Left ventricle myocardium superior (tissue), 1 donor: ENCODE results near the gene MYO1H. TPM values are rescaled to one million over a fixed set of nuclear protein-coding genes. Genes with fewer than 3 reads are reported as not detected.
A peak's percentile ranks its signal among the peaks of the same experiment; 100 is the strongest.
"Not testable (repeated sequence)": the region's sequence is repeated elsewhere in the genome, so short reads cannot be mapped to it uniquely, and the experiment has no call there.

Experiments used
- ATAC-seq: fragments of 200-7000 bp; cut with Tn5 transposase; one replicate; pipeline ENCODE4 v1.9.1; 2020; ENCODE audit warnings: mild to moderate bottlenecking, moderate library complexity
- DNase-seq: peaks from one replicate; pipeline ENCODE4 v3.0.0-alpha.2; 2020
- intact Hi-C: fragments of 100-400 bp; cut with micrococcal nuclease; formaldehyde crosslinking; loops from one replicate; pipeline ENCODE4 v1.11.0; 2022
- long read RNA-seq: library from polyadenylated mRNA; unstranded; transcript quantifications from one replicate; pipeline ENCODE4 v2.0.0, GENCODE V29; 2021
- total RNA-seq: library from RNA; stranded (reverse); fragmentation: NEBNext Ultra II Directional; extraction: Animal tissue kit (Norgen Biotek cat#: 25700); gene quantifications from one replicate; pipeline ENCODE4 v1.2.1, GENCODE V29; 2021
- donor health status: DM: no; HTN: yes; CAD: no; lungs with severe emphysema.

MYO1H gene
- total RNA-seq, result 0.52 TPM
- long read RNA-seq, result 0 reads

- intact Hi-C loops, result no loop called here
- no peak for ATAC-seq
Measured at GRCh38 chr12:109347589-109347988, at the start of gene MYO1H. Gene MYO1H, plus strand, starts transcription at chr12:109347900. Its CDS starts 61 bp downstream, at chr12:109347961.

GRCh38 chr12:109299849-109300248 lies 47.9 kb upstream of the MYO1H start:
- intact Hi-C loops, result no loop called here
- DNase-seq, result no peak
- ATAC-seq, result no peak

More at GRCh38 chr12:109347589-109347988, at the start of gene MYO1H:
- DNase-seq, result no peak

GRCh38 chr12:109301643-109302168 lies 46.0 kb upstream of the MYO1H start:
- intact Hi-C loops, result no loop called here
- no peak for ATAC-seq
- no peak for DNase-seq

- intact Hi-C loops, result no loop called here
- DNase-seq, result no peak
- ATAC-seq, result no peak
Measured at GRCh38 chr12:109302358-109302757, 45.3 kb upstream of the MYO1H start.

- no peak for ATAC-seq
- no peak for DNase-seq
- intact Hi-C loops, result no loop called here
Measured at GRCh38 chr12:109302770-109303169, 44.9 kb upstream of the MYO1H start.

- ATAC-seq, result no peak
- intact Hi-C loops, result no loop called here
- no peak for DNase-seq
Measured at GRCh38 chr12:109304485-109304884, 43.2 kb upstream of the MYO1H start.

- ATAC-seq, result no peak
- intact Hi-C loops, result no loop called here
- DNase-seq, result no peak
Measured at GRCh38 chr12:109305547-109305946, 42.2 kb upstream of the MYO1H start.

GRCh38 chr12:109307051-109307450 lies 40.6 kb upstream of the MYO1H start:
- ATAC-seq, result no peak
- DNase-seq, result no peak

GRCh38 chr12:109308534-109309380 lies 38.9 kb upstream of the MYO1H start, which contains the start of gene FOXN4:
Gene FOXN4, minus strand, starts transcription at chr12:109309284. Its CDS starts 963 bp downstream, at chr12:109308321.
- intact Hi-C loops, result no loop called here
- ATAC-seq (no peak), DNase-seq (no peak)

More at GRCh38 chr12:109307051-109307450, 40.6 kb upstream of the MYO1H start:
- intact Hi-C loops, result no loop called here

- DNase-seq (no peak), ATAC-seq (peak; percentile 41)
- intact Hi-C loops, result no loop called here
Measured at GRCh38 chr12:109309381-109310246, 38.1 kb upstream of the MYO1H start.

GRCh38 chr12:109310247-109311125 lies 37.2 kb upstream of the MYO1H start:
- DNase-seq (no peak), ATAC-seq (no peak)
- intact Hi-C loops, result no loop called here

GRCh38 chr12:109321294-109321693 lies 26.4 kb upstream of the MYO1H start:
- ATAC-seq, intact Hi-C loops, DNase-seq: not testable (repeated sequence)

- intact Hi-C loops, result no loop called here
- DNase-seq (no peak), ATAC-seq (no peak)
Measured at GRCh38 chr12:109329003-109329402, 18.7 kb upstream of the MYO1H start.

GRCh38 chr12:109329686-109330085 lies 18.0 kb upstream of the MYO1H start:
- intact Hi-C loops, result no loop called here
- no peak for ATAC-seq
- DNase-seq, result no peak

- ATAC-seq (no peak), DNase-seq (no peak)
- intact Hi-C loops, result no loop called here
Measured at GRCh38 chr12:109330282-109331230, 17.1 kb upstream of the MYO1H start.

- DNase-seq (no peak), ATAC-seq (no peak)
- intact Hi-C loops, result no loop called here
Measured at GRCh38 chr12:109331301-109331952, 16.3 kb upstream of the MYO1H start.

GRCh38 chr12:109334887-109335286 lies 12.8 kb upstream of the MYO1H start:
- ATAC-seq (no peak), DNase-seq (no peak)
- intact Hi-C loops, result no loop called here
